WI38 (cell line): Measurements from ENCODE around the gene TEX51.

Experiments
- H3K4me3 ChIP-seq: 2 replicates; pipeline ENCODE4 v1.5.1; 2011; ENCODE audit warnings: low read depth, mild to moderate bottlenecking, control low read depth, low read length
- CTCF ChIP-seq: IDR thresholded peaks from 2 replicates; pipeline ENCODE4 v1.5.1; 2012; ENCODE audit warnings: low read depth, mild to moderate bottlenecking, control low read depth, low read length

The TEX51 gene

GRCh38 chr2:126932529-126932928 lies 33.8 kb downstream of the TEX51 start:
- H3K4me3 ChIP-seq: no peak overlapping the region
- TF ChIP-seq CTCF: no peak

GRCh38 chr2:126932966-126933710 lies 34.4 kb downstream of the TEX51 start:
- TF ChIP-seq CTCF: no peak

GRCh38 chr2:126933711-126934091 lies 35.0 kb downstream of the TEX51 start:
- no peak for TF ChIP-seq CTCF
- H3K4me3 ChIP-seq: no peak overlapping the region

More at GRCh38 chr2:126932966-126933710, 34.4 kb downstream of the TEX51 start:
- no peak overlapping the region for H3K4me3 ChIP-seq

DNA sequence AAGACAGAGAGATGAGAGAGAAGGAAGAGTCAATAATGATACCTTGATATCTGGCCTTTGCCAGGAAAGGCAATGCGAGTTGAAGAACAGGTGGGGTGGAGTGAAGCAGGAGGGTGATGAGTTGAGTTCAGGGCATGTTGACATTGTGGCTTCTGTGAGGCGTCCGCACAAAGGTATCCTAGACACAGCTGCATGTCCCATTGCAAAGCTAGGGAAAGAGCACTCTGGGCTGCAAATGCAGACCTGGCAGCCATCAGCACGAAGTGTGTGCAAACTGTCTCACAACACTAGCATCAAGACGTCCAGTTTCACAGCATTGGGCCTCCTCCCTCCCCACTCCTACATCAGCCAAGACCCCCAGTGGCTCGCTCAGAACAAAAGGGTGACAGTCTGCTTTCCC lies 36.1 kb downstream of the TEX51 start:
- H3K4me3 ChIP-seq: no peak overlapping the region
- TF ChIP-seq CTCF: no peak

GRCh38 chr2:126935774-126936173 lies 37.1 kb downstream of the TEX51 start:
- no peak overlapping the region for H3K4me3 ChIP-seq
- no peak for TF ChIP-seq CTCF

- H3K4me3 ChIP-seq: no peak overlapping the region
- TF ChIP-seq CTCF: no peak
Measured at GRCh38 chr2:126936219-126936723, 37.6 kb downstream of the TEX51 start.

DNA sequence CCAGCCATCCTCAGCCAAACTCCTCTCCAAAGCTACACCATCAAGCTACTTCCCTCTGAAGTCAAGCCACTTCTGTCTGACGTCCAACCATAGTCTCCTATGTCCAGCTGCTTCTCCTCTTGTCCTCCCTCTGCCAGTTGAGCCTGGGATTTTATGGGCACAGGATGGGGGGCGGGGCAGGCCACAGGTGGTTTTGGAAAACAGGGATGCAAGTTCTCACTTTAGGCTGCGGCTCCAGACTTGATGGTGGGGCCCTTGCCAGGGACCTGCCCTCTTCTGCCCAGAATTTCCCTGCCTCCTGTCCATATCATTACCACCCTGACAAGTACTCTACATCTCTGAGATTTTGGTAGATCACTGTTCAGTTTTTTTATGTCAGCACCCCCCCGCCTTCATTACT lies 41.6 kb downstream of the TEX51 start:
- H3K4me3 ChIP-seq: no peak overlapping the region
- no peak for TF ChIP-seq CTCF
